ENCODE measurements around the gene UBE2O. TPM values are rescaled to one million over a fixed set of nuclear protein-coding genes. Genes with fewer than 3 reads are reported as not detected.

The UBE2O gene
- total and polyA plus RNA-seq, 4 donors: 3.3 to 71.5 (median 9.2) TPM

GRCh38 chr17:76381633-76382350, 71.2 kb downstream of the UBE2O start:
- Histone ChIP-seq H3K9me3 (ENCODE audit: control insufficient read depth in 4 of 4, low read length in 3 of 4) (no peaks in the 10 kb centered on the region), H3K9ac (ENCODE audit: low read depth in 1 of 2, low read length in 2 of 2) (no peak overlapping the region), H3K4me1 (ENCODE audit: control insufficient read depth in 4 of 4, insufficient read depth in 4 of 4, low read length in 3 of 4) (peaks cover 14 to 39% (median 28%) of the 10 kb centered on the region in 4 donors), H3K4me3 (ENCODE audit: low read depth in 1 of 3, low read length in 3 of 3) (no peak overlapping the region), H3K27ac (ENCODE audit: low read depth in 1 of 2, low read length in 2 of 2) (no peak overlapping the region), H3K27me3 (ENCODE audit: control insufficient read depth in 4 of 4, insufficient read depth in 4 of 4, low read length in 3 of 4) (no peaks in the 10 kb centered on the region), H3K36me3 (ENCODE audit: control insufficient read depth in 4 of 4, insufficient read depth in 3 of 4, low read depth in 1 of 4, low read length in 3 of 4) (no peaks in the 10 kb centered on the region)
- DNase-seq (ENCODE audit: low spot score): no peak
- TF ChIP-seq HNF4A (conservative IDR thresholded peaks at IDR 0.05) (no peak), RXRA (IDR thresholded peaks at IDR 0.05) (no peak), REST (IDR thresholded peaks at IDR 0.05) (no peak), TAF1 (conservative IDR thresholded peaks at IDR 0.05) (no peak), SP1 (IDR thresholded peaks at IDR 0.05) (no peak)
- TF ChIP-seq, protein P1, sequence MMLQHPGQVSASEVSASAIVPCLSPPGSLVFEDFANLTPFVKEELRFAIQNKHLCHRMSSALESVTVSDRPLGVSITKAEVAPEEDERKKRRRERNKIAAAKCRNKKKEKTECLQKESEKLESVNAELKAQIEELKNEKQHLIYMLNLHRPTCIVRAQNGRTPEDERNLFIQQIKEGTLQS (IDR thresholded peaks at IDR 0.05): no peak
- 76% methylated on average over 19 of the region's 19 CpGs for WGBS

DNA sequence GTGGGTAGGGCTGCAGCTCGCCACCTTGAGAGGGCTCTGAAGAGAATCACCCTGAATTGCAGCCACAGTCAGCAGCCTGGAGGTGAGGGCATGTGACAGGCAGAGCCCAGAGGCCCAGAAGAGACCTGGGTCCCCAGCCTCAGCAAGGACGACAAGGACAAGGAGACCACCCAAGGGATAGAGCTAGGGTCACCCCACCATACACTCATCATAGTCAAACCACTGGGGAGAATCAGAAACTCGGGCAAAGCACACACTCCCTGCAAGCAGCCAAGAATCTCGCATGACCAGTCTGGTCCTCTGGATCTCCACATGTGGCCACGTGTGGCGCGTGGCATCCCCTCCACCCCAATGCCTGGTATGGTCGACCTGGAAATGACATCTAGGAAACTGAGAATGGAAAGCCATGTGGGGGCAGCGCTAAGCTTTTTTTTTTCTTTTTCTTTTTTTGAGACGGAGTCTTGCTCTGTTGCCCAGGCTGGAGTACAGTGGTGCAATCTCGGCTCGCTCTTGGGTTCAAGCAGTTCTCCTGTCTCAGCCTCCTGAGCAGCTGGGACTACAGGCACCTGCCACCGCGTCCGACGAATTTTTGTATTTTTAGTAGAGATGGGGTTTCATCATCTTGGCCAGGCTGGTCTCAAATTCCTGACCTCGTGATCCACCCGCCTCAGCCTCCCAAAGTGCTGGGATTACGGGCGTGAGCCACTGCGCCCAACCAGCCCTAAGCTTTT, 73.1 kb downstream of the UBE2O start:
- Histone ChIP-seq H3K4me1 (ENCODE audit: control insufficient read depth in 4 of 4, insufficient read depth in 4 of 4, low read length in 3 of 4) (peaks cover 6 to 23% (median 16%) of the 10 kb centered on the region in 4 donors), H3K36me3 (ENCODE audit: control insufficient read depth in 4 of 4, insufficient read depth in 3 of 4, low read depth in 1 of 4, low read length in 3 of 4) (no peaks in the 10 kb centered on the region), H3K9me3 (ENCODE audit: control insufficient read depth in 4 of 4, low read length in 3 of 4) (no peaks in the 10 kb centered on the region), H3K27ac (ENCODE audit: low read depth in 1 of 2, low read length in 2 of 2) (no peak overlapping the region), H3K27me3 (ENCODE audit: control insufficient read depth in 4 of 4, insufficient read depth in 4 of 4, low read length in 3 of 4) (no peaks in the 10 kb centered on the region), H3K9ac (ENCODE audit: low read depth in 1 of 2, low read length in 2 of 2) (no peak overlapping the region), H3K4me3 (ENCODE audit: low read depth in 1 of 3, low read length in 3 of 3) (no peak overlapping the region)
- no peak for TF ChIP-seq NR2F2 (IDR thresholded peaks at IDR 0.05)
- no peak for TF ChIP-seq JUND (IDR thresholded peaks at IDR 0.05)
- no peak for TF ChIP-seq FOXA2 (IDR thresholded peaks at IDR 0.05)
- TF ChIP-seq FOXA1 (IDR thresholded peaks at IDR 0.05): no peak
- TF ChIP-seq MAX (IDR thresholded peaks at IDR 0.05): no peak
- no peak for TF ChIP-seq ZBTB33 (IDR thresholded peaks at IDR 0.05)
- TF ChIP-seq SP1 (IDR thresholded peaks at IDR 0.05): no peak
- TF ChIP-seq EGR1 (IDR thresholded peaks at IDR 0.05; ENCODE audit: low read depth in 2 of 2): no peak
- no peak for TF ChIP-seq HNF4G (IDR thresholded peaks at IDR 0.05)
- TF ChIP-seq TAF1 (conservative IDR thresholded peaks at IDR 0.05): no peak
- TF ChIP-seq GABPA (IDR thresholded peaks at IDR 0.05 in 1 of 2, conservative IDR thresholded peaks at IDR 0.05 in 1 of 2): no peak
- no peak for TF ChIP-seq REST (IDR thresholded peaks at IDR 0.05)
- no peak for TF ChIP-seq HNF4A (conservative IDR thresholded peaks at IDR 0.05)
- no peak for TF ChIP-seq CTCF (IDR thresholded peaks at IDR 0.05; ENCODE audit: low read depth, low read length, missing input control)
- no peak for TF ChIP-seq RXRA (IDR thresholded peaks at IDR 0.05)
- TF ChIP-seq RAD21 (IDR thresholded peaks at IDR 0.05): no peak
- 93% methylated on average over 21 of the region's 21 CpGs for WGBS
- DNase-seq (ENCODE audit: low spot score): no peak

Data from liver (tissue), 9 donors.